ENCODE data around the gene TMEM161A.

Gene TMEM161A

GRCh38 chr19:19165396-19165795 lies 27.1 kb upstream of the TMEM161A start:
- Histone ChIP-seq H3K9ac (ENCODE audit: low read length) (no peak overlapping the region), H2AK5ac (ENCODE audit: low read length) (no peak overlapping the region), H3K27me3 (ENCODE audit: insufficient read depth, low read length) (no peaks in the 10 kb centered on the region), H3K4me1 (ENCODE audit: control insufficient read depth in 1 of 2, insufficient read depth in 2 of 2, low read length in 2 of 2) (peaks cover 0 to 4% of the 10 kb centered on the region in 2 experiments), H3K4me3 (ENCODE audit: low read depth, low read length) (no peak overlapping the region), H3K79me1 (ENCODE audit: low read length) (no peaks in the 10 kb centered on the region), H3K9me3 (ENCODE audit: insufficient read depth, low read depth, low read length) (no peaks in the 10 kb centered on the region), H4K91ac (ENCODE audit: low read depth, low read length) (no peak overlapping the region), H3K18ac (ENCODE audit: low read length) (no peak overlapping the region), H3K27ac (ENCODE audit: low read depth, low read length) (no peak overlapping the region), H2BK5ac (ENCODE audit: low read depth, low read length, poor library complexity) (no peak overlapping the region), H3K14ac (ENCODE audit: low read length) (no peak overlapping the region), H4K8ac (ENCODE audit: low read depth, low read length) (no peak overlapping the region), H3K4me2 (ENCODE audit: low read length) (no peak overlapping the region), H3K36me3 (ENCODE audit: control insufficient read depth in 1 of 2, insufficient read depth in 2 of 2, low read length in 2 of 2) (no peaks in the 10 kb centered on the region), H3K79me2 (ENCODE audit: control insufficient read depth, insufficient read depth, low read length, poor library complexity) (no peaks in the 10 kb centered on the region), H2BK120ac (ENCODE audit: insufficient read depth, low read length, poor library complexity) (no peak overlapping the region), H2AFZ (ENCODE audit: insufficient read depth, low read length, poor library complexity) (no peak overlapping the region), H4K12ac (ENCODE audit: low read depth, low read length) (no peak overlapping the region), H3K4ac (ENCODE audit: low read depth, low read length) (no peak overlapping the region), H2BK12ac (ENCODE audit: low read length) (no peak overlapping the region), H3K23ac (ENCODE audit: low read length) (no peak overlapping the region)
- no peak for DNase-seq
- no CpG with 5 or more reads among the region's 1 CpG for WGBS (ENCODE audit: extremely low coverage, insufficient coverage, insufficient read length)

GRCh38 chr19:19162495-19162894 lies 24.2 kb upstream of the TMEM161A start:
- Histone ChIP-seq H4K91ac (ENCODE audit: low read depth, low read length) (no peak overlapping the region), H4K12ac (ENCODE audit: low read depth, low read length) (no peak overlapping the region), H3K4me2 (ENCODE audit: low read length) (no peak overlapping the region), H3K9me3 (ENCODE audit: insufficient read depth, low read depth, low read length) (no peaks in the 10 kb centered on the region), H2AK5ac (ENCODE audit: low read length) (no peak overlapping the region), H3K27ac (ENCODE audit: low read depth, low read length) (no peak overlapping the region), H3K4ac (ENCODE audit: low read depth, low read length) (no peak overlapping the region), H3K23ac (ENCODE audit: low read length) (no peak overlapping the region), H3K4me1 (ENCODE audit: control insufficient read depth in 1 of 2, insufficient read depth in 2 of 2, low read length in 2 of 2) (no peaks in the 10 kb centered on the region), H3K27me3 (ENCODE audit: insufficient read depth, low read length) (no peaks in the 10 kb centered on the region), H2BK5ac (ENCODE audit: low read depth, low read length, poor library complexity) (no peak overlapping the region), H3K79me1 (ENCODE audit: low read length) (no peaks in the 10 kb centered on the region), H4K8ac (ENCODE audit: low read depth, low read length) (no peak overlapping the region), H3K36me3 (ENCODE audit: control insufficient read depth in 1 of 2, insufficient read depth in 2 of 2, low read length in 2 of 2) (no peaks in the 10 kb centered on the region), H3K79me2 (ENCODE audit: control insufficient read depth, insufficient read depth, low read length, poor library complexity) (no peaks in the 10 kb centered on the region), H3K18ac (ENCODE audit: low read length) (no peak overlapping the region), H3K14ac (ENCODE audit: low read length) (no peak overlapping the region), H3K4me3 (ENCODE audit: low read depth, low read length) (no peak overlapping the region), H3K9ac (ENCODE audit: low read length) (no peak overlapping the region), H2BK12ac (ENCODE audit: low read length) (no peak overlapping the region), H2AFZ (ENCODE audit: insufficient read depth, low read length, poor library complexity) (no peak overlapping the region), H2BK120ac (ENCODE audit: insufficient read depth, low read length, poor library complexity) (no peak overlapping the region)
- DNase-seq: no peak
- no CpG with 5 or more reads among the region's 7 CpGs for WGBS (ENCODE audit: extremely low coverage, insufficient coverage, insufficient read length)

GRCh38 chr19:19160461-19161035 lies 22.3 kb upstream of the TMEM161A start:
- Histone ChIP-seq H2AFZ (ENCODE audit: insufficient read depth, low read length, poor library complexity) (no peak overlapping the region), H3K9ac (ENCODE audit: low read length) (no peak overlapping the region), H2BK5ac (ENCODE audit: low read depth, low read length, poor library complexity) (no peak overlapping the region), H2BK12ac (ENCODE audit: low read length) (no peak overlapping the region), H3K36me3 (ENCODE audit: control insufficient read depth in 1 of 2, insufficient read depth in 2 of 2, low read length in 2 of 2) (no peaks in the 10 kb centered on the region), H4K8ac (ENCODE audit: low read depth, low read length) (no peak overlapping the region), H3K79me2 (ENCODE audit: control insufficient read depth, insufficient read depth, low read length, poor library complexity) (no peaks in the 10 kb centered on the region), H3K18ac (ENCODE audit: low read length) (no peak overlapping the region), H3K27me3 (ENCODE audit: insufficient read depth, low read length) (no peaks in the 10 kb centered on the region), H3K4me1 (ENCODE audit: control insufficient read depth in 1 of 2, insufficient read depth in 2 of 2, low read length in 2 of 2) (no peaks in the 10 kb centered on the region), H2BK120ac (ENCODE audit: insufficient read depth, low read length, poor library complexity) (no peak overlapping the region), H3K79me1 (ENCODE audit: low read length) (no peaks in the 10 kb centered on the region), H3K23ac (ENCODE audit: low read length) (no peak overlapping the region), H4K91ac (ENCODE audit: low read depth, low read length) (no peak overlapping the region), H3K27ac (ENCODE audit: low read depth, low read length) (no peak overlapping the region), H3K14ac (ENCODE audit: low read length) (no peak overlapping the region), H4K12ac (ENCODE audit: low read depth, low read length) (no peak overlapping the region), H3K4me3 (ENCODE audit: low read depth, low read length) (no peak overlapping the region), H3K4me2 (ENCODE audit: low read length) (no peak overlapping the region), H3K9me3 (ENCODE audit: insufficient read depth, low read depth, low read length) (no peaks in the 10 kb centered on the region), H3K4ac (ENCODE audit: low read depth, low read length) (no peak overlapping the region), H2AK5ac (ENCODE audit: low read length) (no peak overlapping the region)
- no peak for DNase-seq
- WGBS (ENCODE audit: extremely low coverage, insufficient coverage, insufficient read length): no CpG with 5 or more reads among the region's 26 CpGs

- no peak for DNase-seq
- Histone ChIP-seq H4K8ac (ENCODE audit: low read depth, low read length) (no peak overlapping the region), H3K79me1 (ENCODE audit: low read length) (no peaks in the 10 kb centered on the region), H3K4me2 (ENCODE audit: low read length) (no peak overlapping the region), H3K27me3 (ENCODE audit: insufficient read depth, low read length) (no peaks in the 10 kb centered on the region), H3K36me3 (ENCODE audit: control insufficient read depth in 1 of 2, insufficient read depth in 2 of 2, low read length in 2 of 2) (no peaks in the 10 kb centered on the region), H3K4me3 (ENCODE audit: low read depth, low read length) (no peak overlapping the region), H2BK5ac (ENCODE audit: low read depth, low read length, poor library complexity) (no peak overlapping the region), H3K14ac (ENCODE audit: low read length) (no peak overlapping the region), H2BK12ac (ENCODE audit: low read length) (no peak overlapping the region), H3K23ac (ENCODE audit: low read length) (no peak overlapping the region), H3K18ac (ENCODE audit: low read length) (no peak overlapping the region), H2BK120ac (ENCODE audit: insufficient read depth, low read length, poor library complexity) (no peak overlapping the region), H3K4ac (ENCODE audit: low read depth, low read length) (no peak overlapping the region), H2AFZ (ENCODE audit: insufficient read depth, low read length, poor library complexity) (no peak overlapping the region), H3K79me2 (ENCODE audit: control insufficient read depth, insufficient read depth, low read length, poor library complexity) (no peaks in the 10 kb centered on the region), H2AK5ac (ENCODE audit: low read length) (no peak overlapping the region), H3K9me3 (ENCODE audit: insufficient read depth, low read depth, low read length) (no peaks in the 10 kb centered on the region), H3K4me1 (ENCODE audit: control insufficient read depth in 1 of 2, insufficient read depth in 2 of 2, low read length in 2 of 2) (no peaks in the 10 kb centered on the region), H3K27ac (ENCODE audit: low read depth, low read length) (no peak overlapping the region), H3K9ac (ENCODE audit: low read length) (no peak overlapping the region), H4K91ac (ENCODE audit: low read depth, low read length) (no peak overlapping the region), H4K12ac (ENCODE audit: low read depth, low read length) (no peak overlapping the region)
- WGBS (ENCODE audit: extremely low coverage, insufficient coverage, insufficient read length): no CpG with 5 or more reads among the region's 4 CpGs
Observed at GRCh38 chr19:19159534-19159933, 21.3 kb upstream of the TMEM161A start.
